Nephron progenitor cell (in vitro differentiated cells): ENCODE measurements around the gene CNNM2.

Source experiments
- DNase-seq: peaks from one replicate; pipeline ENCODE4 v3.0.0; 2021
- H3K27ac Mint-ChIP-seq: 2 replicates; pipeline ENCODE4 v1.8.0; 2021; ENCODE audit warnings: mild to moderate bottlenecking, moderate library complexity, mixed read lengths
- H3K27me3 Mint-ChIP-seq: 2 replicates; pipeline ENCODE4 v1.8.0; 2021; ENCODE audit warnings: mild to moderate bottlenecking, low read depth, mixed read lengths; ENCODE audit not compliant: poor library complexity
- H3K36me3 Mint-ChIP-seq: 2 replicates; pipeline ENCODE4 v1.8.0; 2021; ENCODE audit warnings: low read depth, mixed read lengths
- H3K4me1 Mint-ChIP-seq: 2 replicates; pipeline ENCODE4 v1.8.0; 2021; ENCODE audit warnings: mixed read lengths
- H3K4me3 Mint-ChIP-seq: 2 replicates; pipeline ENCODE4 v1.8.0; 2021; ENCODE audit warnings: mild to moderate bottlenecking, moderate library complexity, mixed read lengths
- H3K9me3 Mint-ChIP-seq: 2 replicates; pipeline ENCODE4 v1.8.0; 2021; ENCODE audit warnings: mild to moderate bottlenecking, moderate library complexity, mixed read lengths
- TF ChIP-seq, protein P1 (sequence below): fragments of 200-600 bp; sonication (generic); IDR thresholded peaks from 2 replicates; pipeline ENCODE4 v1.5.0; 2021; ENCODE audit warnings: antibody characterized with exemption

Gene CNNM2

DNA sequence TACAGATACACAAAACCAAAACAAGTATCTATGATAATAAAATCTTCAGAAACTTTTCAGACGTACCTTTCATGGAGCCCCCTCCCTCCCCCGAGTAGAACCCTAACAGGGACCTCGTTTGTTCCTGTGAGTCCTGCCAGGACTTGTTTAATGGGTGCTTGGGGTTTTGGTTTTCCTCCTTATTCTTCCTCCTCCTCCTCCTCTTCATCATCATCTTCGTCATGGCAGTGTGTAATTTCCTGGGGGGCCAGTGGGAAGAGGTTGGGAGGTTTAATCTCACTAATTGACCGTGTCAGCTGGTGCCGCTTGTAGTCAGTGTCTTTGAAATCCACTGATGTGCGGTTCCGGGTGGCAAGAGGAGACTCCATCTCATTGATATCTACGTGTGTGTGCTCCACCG, 171.4 kb downstream of the CNNM2 start:
- TF ChIP-seq, protein P1, sequence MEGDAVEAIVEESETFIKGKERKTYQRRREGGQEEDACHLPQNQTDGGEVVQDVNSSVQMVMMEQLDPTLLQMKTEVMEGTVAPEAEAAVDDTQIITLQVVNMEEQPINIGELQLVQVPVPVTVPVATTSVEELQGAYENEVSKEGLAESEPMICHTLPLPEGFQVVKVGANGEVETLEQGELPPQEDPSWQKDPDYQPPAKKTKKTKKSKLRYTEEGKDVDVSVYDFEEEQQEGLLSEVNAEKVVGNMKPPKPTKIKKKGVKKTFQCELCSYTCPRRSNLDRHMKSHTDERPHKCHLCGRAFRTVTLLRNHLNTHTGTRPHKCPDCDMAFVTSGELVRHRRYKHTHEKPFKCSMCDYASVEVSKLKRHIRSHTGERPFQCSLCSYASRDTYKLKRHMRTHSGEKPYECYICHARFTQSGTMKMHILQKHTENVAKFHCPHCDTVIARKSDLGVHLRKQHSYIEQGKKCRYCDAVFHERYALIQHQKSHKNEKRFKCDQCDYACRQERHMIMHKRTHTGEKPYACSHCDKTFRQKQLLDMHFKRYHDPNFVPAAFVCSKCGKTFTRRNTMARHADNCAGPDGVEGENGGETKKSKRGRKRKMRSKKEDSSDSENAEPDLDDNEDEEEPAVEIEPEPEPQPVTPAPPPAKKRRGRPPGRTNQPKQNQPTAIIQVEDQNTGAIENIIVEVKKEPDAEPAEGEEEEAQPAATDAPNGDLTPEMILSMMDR: no peak
- Mint-ChIP-seq H3K4me3 (no peak overlapping the region), H3K36me3 (peaks cover 72% of the 10 kb centered on the region), H3K27ac (peak overlapping the region; percentile 80), H3K4me1 (no peaks in the 10 kb centered on the region), H3K9me3 (no peaks in the 10 kb centered on the region), H3K27me3 (no peaks in the 10 kb centered on the region)
- no peak for DNase-seq

DNA sequence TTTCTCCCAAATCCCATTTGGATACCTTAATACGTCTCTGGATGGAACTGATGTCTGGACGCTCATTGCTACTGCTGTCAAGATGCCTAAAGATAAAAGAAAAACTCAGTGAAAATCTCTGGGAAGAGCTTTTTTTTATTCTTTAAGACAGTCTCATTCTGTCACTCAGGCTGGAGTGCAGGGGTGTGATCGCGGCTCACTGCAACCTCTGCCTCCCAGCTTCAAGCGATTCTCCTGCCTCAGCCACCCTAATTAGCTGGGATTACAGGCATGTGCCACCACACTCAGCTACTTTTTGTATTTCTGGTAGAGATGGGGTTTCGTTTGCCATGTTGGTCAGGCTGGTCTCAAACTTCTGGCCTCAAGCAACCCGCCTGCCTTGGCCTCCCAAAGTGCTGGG, 172.8 kb downstream of the CNNM2 start:
- TF ChIP-seq, protein P1: no peak
- no peaks in the 10 kb centered on the region for H3K27me3 Mint-ChIP-seq
- H3K36me3 Mint-ChIP-seq: peaks cover 76% of the 10 kb centered on the region
- no peaks in the 10 kb centered on the region for H3K4me1 Mint-ChIP-seq
- H3K4me3 Mint-ChIP-seq: no peak overlapping the region
- no peaks in the 10 kb centered on the region for H3K9me3 Mint-ChIP-seq
- no peak overlapping the region for H3K27ac Mint-ChIP-seq
- DNase-seq: no peak

DNA sequence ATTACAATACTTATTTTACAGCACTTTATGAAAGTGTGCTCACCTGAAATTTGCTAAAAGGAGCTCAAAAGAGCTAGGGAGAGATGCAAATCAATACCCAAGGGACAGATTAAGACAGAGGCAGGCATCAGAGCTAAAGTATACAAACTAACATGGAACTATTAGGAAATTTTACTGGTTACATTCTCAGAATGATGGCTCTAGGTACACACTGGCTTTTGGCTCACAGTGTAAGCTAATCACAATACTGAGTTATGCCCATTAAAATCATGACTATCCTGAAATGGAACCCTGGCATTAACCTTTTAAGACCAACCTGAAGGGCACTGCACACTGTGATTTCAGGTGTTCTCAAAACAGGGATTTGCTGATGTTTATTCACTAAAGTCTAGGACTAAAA, 176.9 kb downstream of the CNNM2 start:
- no peaks in the 10 kb centered on the region for H3K27me3 Mint-ChIP-seq
- no peaks in the 10 kb centered on the region for H3K9me3 Mint-ChIP-seq
- DNase-seq: no peak
- peaks cover 4% of the 10 kb centered on the region for H3K4me1 Mint-ChIP-seq
- peaks cover 67% of the 10 kb centered on the region for H3K36me3 Mint-ChIP-seq
- no peak overlapping the region for H3K4me3 Mint-ChIP-seq
- no peak overlapping the region for H3K27ac Mint-ChIP-seq
- TF ChIP-seq, protein P1: no peak

DNA sequence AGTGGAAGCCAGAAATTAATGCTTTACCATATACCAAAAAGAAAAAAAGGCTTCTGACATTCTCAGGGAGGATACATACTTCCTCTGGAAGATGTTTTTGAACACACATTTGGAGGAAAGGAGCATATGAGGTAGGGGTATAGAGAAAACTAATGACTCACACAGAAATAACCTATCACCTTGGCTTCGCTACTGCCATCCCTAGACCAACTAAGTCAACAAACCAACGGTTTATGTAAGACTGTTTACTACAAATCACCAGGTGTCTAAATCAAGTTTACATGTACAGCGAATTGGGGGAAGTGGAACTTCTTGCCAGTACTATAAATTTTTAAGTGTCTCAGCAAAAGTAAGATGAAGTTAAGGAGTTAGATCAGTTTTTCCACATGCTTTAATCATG, 178.0 kb downstream of the CNNM2 start:
- Mint-ChIP-seq H3K4me1 (peaks cover 4% of the 10 kb centered on the region), H3K36me3 (peaks cover 57% of the 10 kb centered on the region), H3K27me3 (no peaks in the 10 kb centered on the region), H3K27ac (no peak overlapping the region), H3K9me3 (no peaks in the 10 kb centered on the region), H3K4me3 (no peak overlapping the region)
- DNase-seq: no peak
- TF ChIP-seq, protein P1: no peak

DNA sequence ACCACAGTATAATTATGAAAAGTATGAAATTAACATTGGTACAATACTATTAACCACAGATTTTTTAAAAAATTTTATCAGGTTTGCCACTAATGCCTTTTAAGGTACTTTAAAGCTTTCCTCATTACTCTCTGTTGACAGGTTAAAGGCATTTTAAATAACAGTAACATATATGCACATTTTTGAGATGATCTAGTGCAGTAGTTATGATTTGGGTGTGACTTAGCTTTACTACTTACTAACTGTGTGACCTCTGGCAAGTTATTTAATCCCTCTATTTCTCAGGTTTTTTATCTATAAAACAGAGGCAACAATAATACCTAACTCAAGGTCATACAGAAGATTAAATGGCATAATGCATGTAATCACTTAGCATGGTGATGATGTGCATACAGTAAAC, 180.1 kb downstream of the CNNM2 start:
- Mint-ChIP-seq H3K36me3 (peaks cover 50% of the 10 kb centered on the region), H3K27ac (no peak overlapping the region), H3K27me3 (no peaks in the 10 kb centered on the region), H3K9me3 (no peaks in the 10 kb centered on the region), H3K4me1 (peaks cover 4% of the 10 kb centered on the region), H3K4me3 (no peak overlapping the region)
- no peak for DNase-seq
- TF ChIP-seq, protein P1: no peak

- Mint-ChIP-seq H3K9me3 (no peaks in the 10 kb centered on the region), H3K4me3 (no peak overlapping the region), H3K36me3 (peaks cover 33% of the 10 kb centered on the region), H3K27ac (no peak overlapping the region), H3K4me1 (peaks cover 4% of the 10 kb centered on the region), H3K27me3 (no peaks in the 10 kb centered on the region)
- TF ChIP-seq, protein P1: no peak
- no peak for DNase-seq
These were observed 182.5 kb downstream of the CNNM2 start for GRCh38 chr10:103100620-103101019.
